HG02759 (cell line): ENCODE results near the gene INPP4A.

Experiments used
- ATAC-seq: cut with Tn5 transposase; IDR thresholded peaks from one replicate; pipeline ENCODE4 v1.9.1; 2021; ENCODE audit warnings: mild to moderate bottlenecking, moderate library complexity; ENCODE audit not compliant: unreplicated experiment

INPP4A gene

GRCh38 chr2:98558852-98559530 lies 114.3 kb downstream of the INPP4A start:
- no peak for ATAC-seq

DNA sequence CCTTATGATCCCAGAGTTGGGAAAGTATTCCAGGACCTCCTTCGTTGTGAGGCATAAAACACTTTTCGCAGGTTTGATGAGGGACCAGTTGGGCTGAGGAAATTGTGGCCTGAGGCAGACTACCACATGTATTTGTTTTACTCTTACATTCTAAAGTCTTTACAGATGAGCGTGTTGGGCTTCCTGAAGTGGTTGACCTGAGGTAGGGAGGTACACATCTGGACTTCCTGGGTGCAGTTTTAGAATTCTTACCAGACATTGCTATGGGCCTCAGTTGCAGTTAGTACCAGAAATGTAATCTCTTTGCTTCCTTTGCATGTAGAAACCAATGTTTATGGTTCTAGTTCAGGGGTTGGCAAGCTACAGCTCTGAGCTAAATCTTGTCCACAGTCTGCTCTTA lies 114.9 kb downstream of the INPP4A start:
- no peak for ATAC-seq

DNA sequence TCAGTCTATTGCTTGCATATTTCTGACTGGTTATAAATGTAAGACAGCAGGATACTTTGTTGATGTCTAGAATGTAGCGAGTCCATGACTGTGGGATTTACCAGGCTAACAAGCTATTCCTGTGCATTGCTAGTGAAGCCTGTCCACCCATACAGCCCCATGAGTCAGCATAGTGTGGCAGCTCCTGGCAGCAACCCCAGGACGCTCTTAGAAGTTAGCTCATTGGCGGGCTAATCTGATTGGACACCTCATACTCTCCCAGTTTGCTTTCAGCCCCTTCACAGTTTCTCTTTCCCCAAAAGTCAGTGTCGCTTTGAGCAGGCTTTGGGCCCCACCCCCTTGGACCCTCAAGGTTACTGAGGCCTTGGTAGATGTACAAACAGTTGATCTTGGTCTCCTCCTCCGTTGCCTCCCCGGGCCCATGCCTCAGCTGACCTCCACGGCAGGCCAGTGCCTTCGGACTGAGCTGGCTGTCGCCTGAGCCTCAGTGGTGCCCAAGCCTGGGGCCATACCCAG lies 115.7 kb downstream of the INPP4A start:
- no peak for ATAC-seq

- ATAC-seq = no peak
Observed at GRCh38 chr2:98561018-98561417, 116.4 kb downstream of the INPP4A start.

DNA sequence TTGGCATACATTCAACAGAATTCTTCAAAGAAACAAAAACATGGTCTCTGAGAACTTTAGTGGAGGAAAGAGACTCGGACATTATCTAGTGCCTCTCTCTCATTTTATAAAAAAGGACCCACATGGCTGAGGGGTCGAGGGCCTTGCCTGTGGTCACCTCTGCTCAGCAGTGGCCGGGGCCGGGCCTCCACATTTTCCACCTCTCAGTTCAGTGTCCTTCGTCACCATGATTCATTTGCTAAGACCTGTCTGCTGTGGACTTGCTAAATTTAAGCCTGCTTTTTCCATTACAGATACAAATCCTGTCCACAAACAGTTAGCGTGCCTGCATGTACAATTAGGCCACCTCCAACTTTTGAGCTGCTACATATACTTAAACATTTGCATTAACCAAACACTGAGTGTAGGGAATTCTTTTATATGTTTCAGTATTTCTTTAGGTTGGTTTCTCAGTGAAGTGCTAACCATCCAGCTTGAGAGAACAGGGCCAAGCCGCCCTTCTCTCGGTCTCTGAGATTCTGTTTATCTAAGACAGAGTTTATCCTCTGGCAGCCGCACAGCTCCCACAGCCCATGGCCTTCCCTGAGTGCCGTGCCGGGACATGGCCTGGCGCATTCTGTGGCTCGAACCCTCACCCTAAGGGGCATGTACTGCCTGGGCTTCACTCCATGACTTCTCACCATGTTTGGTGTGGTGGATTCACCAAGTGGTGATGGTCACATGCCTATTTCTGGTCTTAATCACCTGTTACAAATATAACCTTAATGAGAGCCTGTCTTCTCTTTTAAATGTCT lies 117.4 kb downstream of the INPP4A start:
- ATAC-seq = no peak

GRCh38 chr2:98563394-98563793 lies 118.7 kb downstream of the INPP4A start:
- ATAC-seq = no peak

DNA sequence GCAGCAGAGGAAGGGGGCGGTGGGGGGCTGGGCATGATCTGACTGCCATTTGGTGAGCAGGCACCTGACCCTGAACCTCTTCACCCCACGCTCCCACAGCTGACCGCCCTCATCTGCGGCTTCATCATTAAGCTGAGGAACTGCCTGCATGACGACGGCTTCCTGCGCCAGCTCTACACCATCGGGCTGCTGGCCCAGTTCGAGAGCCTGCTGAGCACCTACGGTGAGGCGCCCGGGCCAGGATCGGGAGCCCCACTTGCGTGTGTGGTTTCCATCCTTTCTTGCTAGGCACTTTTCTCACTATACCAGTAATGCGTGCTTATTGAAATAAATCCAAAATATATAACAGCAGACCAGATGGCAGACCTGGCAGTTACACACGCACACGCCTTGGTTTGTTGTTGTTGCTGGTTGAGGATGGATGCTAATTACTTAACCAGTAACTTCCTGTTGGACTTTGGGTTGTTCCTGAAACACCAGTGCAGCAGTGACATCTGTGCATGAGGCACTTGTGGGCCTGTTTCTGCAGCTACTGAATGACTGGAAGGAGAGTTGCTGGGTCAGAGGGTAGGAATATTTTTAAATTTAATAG lies 120.0 kb downstream of the INPP4A start:
- ATAC-seq = no peak

DNA sequence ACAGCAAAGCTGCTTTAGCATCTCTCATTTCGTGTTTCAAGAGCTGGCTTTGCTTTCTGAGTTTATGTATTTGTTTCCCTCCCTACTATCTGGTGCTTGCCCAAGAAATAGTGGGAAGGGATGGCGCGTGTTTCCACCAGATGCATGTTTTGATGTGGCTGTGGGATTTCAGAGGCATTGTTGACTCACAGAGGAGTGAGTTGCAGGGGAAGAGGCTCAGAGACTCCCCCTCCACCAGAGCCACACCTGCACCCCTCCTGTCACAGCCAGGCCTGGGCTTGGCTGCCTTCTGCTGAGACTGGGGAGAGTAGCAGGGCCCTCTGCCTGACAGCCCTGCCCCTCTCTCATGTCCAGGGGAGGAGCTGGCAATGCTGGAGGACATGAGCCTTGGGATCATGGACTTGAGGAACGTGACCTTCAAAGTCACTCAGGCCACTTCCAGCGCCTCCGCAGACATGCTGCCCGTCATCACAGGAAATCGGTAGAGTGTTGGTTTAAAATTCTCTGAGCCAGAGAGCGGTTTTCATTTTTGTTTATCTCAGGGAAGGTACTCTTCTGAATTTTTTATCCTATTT lies 120.7 kb downstream of the INPP4A start:
- no peak for ATAC-seq

- no peak for ATAC-seq
Observed at GRCh38 chr2:98565941-98566340, 121.3 kb downstream of the INPP4A start.

DNA sequence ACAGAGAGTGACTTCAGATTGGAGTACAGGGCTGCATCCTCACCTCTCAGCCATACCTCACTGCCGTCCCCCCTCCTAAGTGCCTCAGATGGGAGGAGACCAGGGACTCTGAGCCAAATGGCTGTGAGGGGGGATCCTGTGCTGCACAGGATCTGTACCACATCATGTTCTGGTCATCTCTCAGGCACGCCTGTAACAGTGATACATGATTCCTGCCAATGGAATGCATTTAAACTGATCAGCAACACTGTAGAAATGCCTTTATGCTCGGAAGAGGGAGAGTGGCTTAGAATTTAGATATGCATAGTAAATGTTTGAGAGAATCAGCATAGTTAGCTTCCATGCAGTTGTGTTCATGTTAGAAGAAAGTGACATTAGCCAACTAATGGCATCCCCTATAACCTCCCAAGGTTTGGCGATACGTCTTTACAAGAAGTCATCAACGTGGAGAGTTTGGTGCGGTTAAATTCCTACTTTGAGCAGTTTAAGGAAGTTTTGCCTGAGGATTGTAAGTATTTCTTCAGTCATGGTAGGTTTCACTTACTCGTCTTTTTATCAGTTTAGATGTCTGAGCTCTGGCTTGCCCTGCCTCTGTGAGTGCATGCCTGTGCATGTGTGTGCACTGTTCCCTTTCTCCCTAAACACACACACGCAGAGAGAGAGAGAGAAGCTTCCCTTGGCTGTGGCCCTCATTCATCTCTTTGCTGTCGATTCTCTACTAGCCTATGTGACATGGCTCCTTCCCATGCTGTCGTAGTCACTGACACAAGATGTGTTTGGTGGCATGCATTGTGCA lies 123.7 kb downstream of the INPP4A start:
- ATAC-seq = no peak

GRCh38 chr2:98569197-98569793 lies 124.6 kb downstream of the INPP4A start:
- peak; percentile 56 for ATAC-seq

- no peak for ATAC-seq
Observed at GRCh38 chr2:98569915-98570314, 125.3 kb downstream of the INPP4A start.

GRCh38 chr2:98570356-98570755 lies 125.7 kb downstream of the INPP4A start:
- no peak for ATAC-seq

DNA sequence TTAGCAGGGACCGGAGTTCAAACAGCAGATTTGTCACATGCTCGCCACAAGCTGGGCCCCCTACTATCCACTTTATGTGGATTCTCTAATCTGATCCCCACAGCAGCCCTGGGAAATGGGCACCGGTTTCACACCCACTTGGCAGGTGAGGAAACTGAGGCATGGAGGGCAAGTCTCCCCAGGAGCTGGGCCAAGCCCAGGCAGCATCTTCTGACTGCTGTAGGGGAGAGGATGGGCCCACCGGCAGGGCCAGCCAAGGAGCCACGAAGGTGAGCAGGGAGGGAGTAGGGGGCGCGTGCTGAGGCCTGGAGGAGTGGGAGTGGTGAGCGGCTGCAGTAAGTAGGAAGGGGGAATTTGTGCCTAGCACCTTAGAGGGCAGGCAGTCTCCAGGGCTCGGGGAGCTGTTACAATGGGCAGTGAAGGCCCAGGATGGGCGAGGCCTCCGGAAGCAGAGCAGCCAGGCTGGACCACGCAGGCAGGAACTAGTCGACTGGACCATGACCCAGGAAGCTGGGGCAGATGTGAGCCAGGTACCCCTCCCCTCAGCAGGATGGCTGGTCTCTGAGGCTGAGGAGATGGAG lies 126.6 kb downstream of the INPP4A start:
- ATAC-seq = no peak

- no peak for ATAC-seq
Observed at GRCh38 chr2:98571796-98572195, 127.1 kb downstream of the INPP4A start.

DNA sequence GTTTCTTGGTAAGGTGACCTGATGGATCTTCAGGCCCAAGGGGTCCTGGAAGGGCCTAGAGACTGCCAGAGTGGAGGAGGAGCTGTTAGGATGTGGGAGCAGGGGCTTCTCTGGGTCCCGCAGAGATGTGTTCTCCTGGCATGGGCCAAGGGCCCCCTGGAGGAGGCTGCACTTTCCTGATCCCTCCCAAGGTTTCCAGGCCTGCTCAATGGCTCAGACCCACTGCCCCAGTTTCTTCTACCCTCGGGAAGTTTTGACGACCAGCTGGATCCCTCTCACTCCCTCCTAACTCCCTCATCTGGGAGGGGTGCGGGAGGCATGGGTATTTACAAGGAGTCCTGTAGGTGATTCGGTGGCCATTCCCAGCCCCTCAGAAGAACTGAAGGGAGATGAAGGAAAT lies 127.6 kb downstream of the INPP4A start:
- ATAC-seq = no peak

DNA sequence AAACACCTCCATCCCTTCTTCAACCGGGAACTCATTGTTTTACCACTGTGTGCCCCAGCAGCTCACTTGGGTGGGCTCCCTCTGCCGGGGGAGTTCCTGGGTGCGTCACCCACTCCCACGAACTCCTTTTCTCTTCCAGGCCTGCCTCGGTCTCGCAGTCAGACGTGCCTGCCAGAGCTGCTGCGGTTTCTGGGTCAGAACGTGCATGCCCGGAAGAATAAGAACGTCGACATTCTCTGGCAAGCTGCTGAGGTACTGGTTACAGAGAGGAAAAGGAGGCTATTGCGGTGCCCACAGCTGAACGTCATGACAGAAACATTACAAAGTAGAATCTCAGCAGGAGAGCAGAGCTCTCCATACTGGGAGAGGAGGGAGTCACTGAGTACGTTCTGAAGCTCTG lies 128.0 kb downstream of the INPP4A start:
- ATAC-seq = no peak

- no peak for ATAC-seq
Observed at GRCh38 chr2:98573426-98573825, 128.8 kb downstream of the INPP4A start.

DNA sequence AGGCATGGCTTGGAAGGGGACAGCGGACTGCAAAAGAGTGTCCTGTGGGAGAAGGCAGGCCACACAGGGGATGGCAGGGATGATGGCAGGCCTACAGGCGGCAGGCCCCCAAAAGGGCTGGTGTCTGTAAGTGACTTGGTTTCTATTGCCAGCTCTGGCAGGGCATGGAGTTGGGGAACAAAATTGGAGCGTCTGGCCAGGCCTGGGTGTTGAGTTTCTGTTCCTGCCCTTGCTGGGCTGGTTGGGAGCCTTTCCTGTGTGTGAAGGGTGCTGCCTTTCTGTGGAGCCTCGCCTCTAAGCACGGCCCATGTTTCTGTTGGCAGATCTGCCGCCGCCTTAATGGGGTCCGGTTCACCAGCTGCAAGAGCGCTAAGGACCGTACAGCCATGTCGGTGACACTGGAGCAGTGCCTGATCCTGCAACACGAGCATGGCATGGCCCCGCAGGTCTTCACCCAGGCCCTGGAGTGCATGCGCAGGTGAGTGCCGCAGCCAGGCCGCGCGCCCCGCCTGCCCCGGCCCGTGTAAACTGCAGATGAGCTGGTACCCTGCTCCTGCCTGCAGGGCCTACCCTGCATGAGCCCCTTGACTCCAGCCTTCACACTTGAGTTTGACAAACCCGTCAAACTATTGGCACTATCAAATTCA lies 132.1 kb downstream of the INPP4A start:
- no peak for ATAC-seq
